Measurements from ENCODE around the gene POLR2E. TPM values are rescaled to one million over a fixed set of nuclear protein-coding genes. Genes with fewer than 3 reads are reported as not detected.

The POLR2E gene
- total RNA-seq, 1 experiment from 2014 or later = 261 TPM

GRCh38 chr19:1133471-1133929 lies 38.3 kb upstream of the POLR2E start:
- no peaks in the 10 kb centered on the region for H3K79me1 ChIP-seq (ENCODE audit: insufficient read depth, low read depth, low read length, poor library complexity, severe bottlenecking)
- H3K9me3 ChIP-seq (ENCODE audit: control insufficient read depth, low read depth, low read length) = no peaks in the 10 kb centered on the region
- H3K27me3 ChIP-seq (ENCODE audit: insufficient read depth, low read length) = no peaks in the 10 kb centered on the region
- no peak overlapping the region for H3K4ac ChIP-seq (ENCODE audit: low read depth, low read length)
- H3K23me2 ChIP-seq (ENCODE audit: insufficient read length, low read depth, low read length, poor library complexity, severe bottlenecking) = no peaks in the 10 kb centered on the region
- no CpG with 5 or more reads among the region's 25 CpGs for WGBS (ENCODE audit: extremely low coverage, insufficient read length, low lambda C conversion rate)
- Mint-ChIP-seq H3K4me3 (peak overlapping the region in 1 of 2 experiments; percentile 23; a peak in 1 of 5 replicates), H3K36me3 (ENCODE audit: insufficient read depth in 1 of 3, low read depth in 3 of 3) (peaks cover 0 to 8% (median under 1%) of the 10 kb centered on the region in 3 experiments; a peak in 3 of 7 replicates), H3K27me3 (ENCODE audit: low read depth) (no peaks in the 10 kb centered on the region), H3K4me1 (peaks cover 4 to 11% of the 10 kb centered on the region in 2 experiments), H3K27ac (no peak overlapping the region; a peak in 1 of 7 replicates), H3K9me3 (no peaks in the 10 kb centered on the region)
- H2BK20ac ChIP-seq (ENCODE audit: low read depth, low read length, poor library complexity, severe bottlenecking) = no peak overlapping the region
- H3K18ac ChIP-seq (ENCODE audit: insufficient read length, low read depth, low read length) = no peak overlapping the region
- H4K20me1 ChIP-seq (ENCODE audit: control insufficient read depth, insufficient read depth, insufficient read length) = no peaks in the 10 kb centered on the region
- no peak overlapping the region for H3K14ac ChIP-seq (ENCODE audit: insufficient read depth, low read length)
- no peak overlapping the region for H4K8ac ChIP-seq (replicated peaks; ENCODE audit: insufficient read length, low read depth, low read length)
- H3T11ph ChIP-seq (ENCODE audit: low read length) = no peak overlapping the region
- H3K79me2 ChIP-seq (ENCODE audit: insufficient read depth, low read length) = no peaks in the 10 kb centered on the region; the same call in 1 of the 2 replicates
- H4K91ac ChIP-seq (ENCODE audit: insufficient read length, low read depth, low read length) = no peak overlapping the region
- H2AFZ ChIP-seq (ENCODE audit: low read length) = no peak overlapping the region
- H2BK5ac ChIP-seq (ENCODE audit: insufficient read length, low read length) = no peak overlapping the region
- H3K4me2 ChIP-seq (ENCODE audit: insufficient read depth, insufficient read length, low read length) = no peak overlapping the region
- H2BK12ac ChIP-seq (ENCODE audit: insufficient read length, low read depth, low read length) = no peak overlapping the region
- no peak overlapping the region for H3K9ac ChIP-seq (ENCODE audit: extremely low read depth, insufficient read length, low read length)
- H2BK15ac ChIP-seq (ENCODE audit: low read depth, low read length) = no peak overlapping the region
- no peaks in the 10 kb centered on the region; the same call in 1 of the 2 replicates for H3K4me1 ChIP-seq (ENCODE audit: insufficient read depth, low read length)
- no peak for TF ChIP-seq CTCF (conservative IDR thresholded peaks at IDR 0.05)
- H4K5ac ChIP-seq (ENCODE audit: insufficient read length, low read depth, low read length) = no peak overlapping the region
- peak; percentile 86 for DNase-seq
- H3K23ac ChIP-seq (ENCODE audit: insufficient read length, low read depth, low read length) = no peak overlapping the region
- H2BK120ac ChIP-seq (ENCODE audit: low read depth, low read length, poor library complexity, severe bottlenecking) = no peak overlapping the region
- H3K27ac ChIP-seq (ENCODE audit: insufficient read length, low read depth, low read length) = no peak overlapping the region
- no peak overlapping the region for H2AK5ac ChIP-seq (ENCODE audit: insufficient read length, low read length)
- H3K56ac ChIP-seq (ENCODE audit: insufficient read length, low read depth, low read length) = no peak overlapping the region
